IMR-90 (cell line): ENCODE results near the gene INF2. TPM values are rescaled to one million over a fixed set of nuclear protein-coding genes. Genes with fewer than 3 reads are reported as not detected.

Experiments
- FOS ChIP-seq: fragments of 150-350 bp; IDR thresholded peaks from 2 replicates; pipeline ENCODE4 v1.6.1; 2016; ENCODE audit warnings: low read depth, low read length
- POLR2A ChIP-seq: IDR thresholded peaks from 2 replicates; pipeline ENCODE4 v1.6.1; 2012; ENCODE audit warnings: mild to moderate bottlenecking, low read depth, low read length
- RFX5 ChIP-seq: IDR thresholded peaks from 2 replicates; pipeline ENCODE4 v1.8.0; 2012; ENCODE audit warnings: low read depth, mild to moderate bottlenecking, low read length, moderate library complexity
- polyA plus RNA-seq, 3 experiments: library from polyadenylated mRNA; depleted of rRNA; stranded (reverse); fragments of >200 nt; gene quantifications; 2 replicates each; pipeline ENCODE4 v1.2.3, GENCODE V29; 2012; ENCODE audit warnings: low replicate concordance in 1 of 3
- total RNA-seq: library from RNA; depleted of rRNA; stranded (reverse); fragments of >200 nt; gene quantifications from 2 replicates; pipeline ENCODE4 v1.2.3, GENCODE V29; 2012
- TF ChIP-seq, protein P1 (sequence below): fragments of 150-350 bp; IDR thresholded peaks from 2 replicates; pipeline ENCODE4 v1.6.1; 2016; ENCODE audit warnings: low read depth, mild to moderate bottlenecking, low read length, moderate library complexity, borderline replicate concordance

Gene INF2
- total and polyA plus RNA-seq, 2 of the 4 experiments (the other 2 are of a cell fraction) = 16.8 to 62.1 TPM

DNA sequence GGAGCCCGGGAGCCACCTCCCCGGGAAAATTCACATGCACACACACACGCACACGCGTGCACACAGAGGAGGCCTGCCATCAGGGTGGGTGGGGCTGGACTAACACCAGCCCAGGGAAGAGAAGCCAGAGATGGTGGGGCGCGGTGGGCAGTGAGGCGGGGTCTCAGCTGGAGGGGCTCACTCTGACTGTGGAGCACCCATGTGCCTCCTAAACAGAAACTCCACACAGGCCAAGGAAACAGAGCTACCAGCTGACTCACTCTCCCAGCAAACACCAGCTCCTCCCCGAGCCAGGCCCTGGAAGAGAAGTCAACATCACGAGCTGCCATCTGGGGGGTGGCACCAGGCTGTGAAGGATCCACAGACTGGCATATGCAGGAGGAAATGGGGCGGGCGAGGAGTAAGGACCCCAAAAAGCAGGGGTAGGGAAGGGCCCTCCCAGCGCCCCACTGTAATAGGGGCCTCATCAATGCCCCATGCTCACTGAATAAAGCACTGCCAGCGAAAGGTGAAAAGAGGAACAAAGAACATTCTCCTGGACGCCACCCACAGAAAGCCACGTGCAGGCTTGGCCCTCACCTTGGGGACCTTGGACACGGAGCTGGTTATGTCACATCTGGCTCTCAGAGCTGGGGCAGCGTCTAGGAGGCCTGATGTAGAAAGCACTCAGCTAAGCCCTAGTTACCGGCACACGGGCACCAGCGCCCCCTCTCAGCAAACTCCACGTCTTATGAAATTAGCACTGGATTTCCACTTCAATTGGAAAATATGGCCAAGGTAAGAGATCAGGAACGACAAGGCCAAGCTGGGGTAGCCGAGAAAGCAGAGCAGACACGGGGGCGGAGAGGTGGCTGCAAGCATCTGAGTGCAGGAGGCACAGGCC, 8.4 kb upstream of the INF2 start (continued):
- TF ChIP-seq, protein P1, sequence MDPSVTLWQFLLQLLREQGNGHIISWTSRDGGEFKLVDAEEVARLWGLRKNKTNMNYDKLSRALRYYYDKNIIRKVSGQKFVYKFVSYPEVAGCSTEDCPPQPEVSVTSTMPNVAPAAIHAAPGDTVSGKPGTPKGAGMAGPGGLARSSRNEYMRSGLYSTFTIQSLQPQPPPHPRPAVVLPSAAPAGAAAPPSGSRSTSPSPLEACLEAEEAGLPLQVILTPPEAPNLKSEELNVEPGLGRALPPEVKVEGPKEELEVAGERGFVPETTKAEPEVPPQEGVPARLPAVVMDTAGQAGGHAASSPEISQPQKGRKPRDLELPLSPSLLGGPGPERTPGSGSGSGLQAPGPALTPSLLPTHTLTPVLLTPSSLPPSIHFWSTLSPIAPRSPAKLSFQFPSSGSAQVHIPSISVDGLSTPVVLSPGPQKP = no peak
- TF ChIP-seq RFX5 = no peak
- peak; percentile 17; the same call in 1 of the 2 replicates for TF ChIP-seq FOS
- peak; percentile 49; the same call in 1 of the 2 replicates for TF ChIP-seq POLR2A
